Endothelial cell of umbilical vein (primary cell): ENCODE measurements around the gene PFDN5. TPM values are rescaled to one million over a fixed set of nuclear protein-coding genes. Genes with fewer than 3 reads are reported as not detected.

Experiments
- BruUV-seq: library from RNA; stranded (reverse); fragments of 400-500 nt; replicated peaks from 2 replicates; lab custom pipeline; 2021; lab: Mats Ljungman, UMichigan
- CTCF ChIA-PET: fragments of 300-600, 350-600 bp; sonication (Branson Sonifier 250); formaldehyde crosslinking; loops from one replicate; lab custom pipeline; 2021; ENCODE audit warnings: antibody characterized with exemption, inconsistent platforms; lab: Charles Lee
- POLR2A ChIA-PET: fragments of 300-600, 350-600 bp; sonication (Branson Sonifier 250); formaldehyde crosslinking; loops from one replicate; lab custom pipeline; 2021; ENCODE audit warnings: antibody characterized with exemption, inconsistent platforms; lab: Charles Lee
- DNase-seq: peaks from one replicate; pipeline ENCODE4 v3.0.0-alpha.2; 2011; ENCODE audit warnings: low read depth, low spot score
- FAIRE-seq: peaks from 2 replicates; lab custom pipeline; 2011; peaks lifted over from hg19 to GRCh38; lab: Jason Lieb, UNC
- H2AFZ ChIP-seq: 2 replicates; pipeline ENCODE4 v1.6.0; 2012; ENCODE audit warnings: low read depth, low read length, control low read depth, inconsistent platforms
- H3K27ac ChIP-seq: 2 replicates; pipeline ENCODE4 v1.5.1; 2011; ENCODE audit warnings: low read depth, mild to moderate bottlenecking, control low read depth, low read length, moderate library complexity; ENCODE audit not compliant: insufficient read depth
- H3K27me3 ChIP-seq, 2 experiments: 2 replicates each; pipeline versions ENCODE4 v1.6.0 to v1.6.1; 2011; ENCODE audit warnings: low read length in 2 of 2, mixed read lengths in 1 of 2; ENCODE audit not compliant: control insufficient read depth in 2 of 2, insufficient read depth in 2 of 2
- H3K36me3 ChIP-seq, 2 experiments: 2 replicates in 1 of 2; 3 replicates in 1 of 2; pipeline ENCODE4 v1.5.1; 2011; ENCODE audit warnings: low read length in 2 of 2, mild to moderate bottlenecking in 1 of 2, moderate library complexity in 1 of 2; ENCODE audit not compliant: control insufficient read depth in 2 of 2, insufficient read depth in 2 of 2; ENCODE audit errors: extremely low read depth in 1 of 2
- H3K4me1 ChIP-seq: 3 replicates; pipeline ENCODE4 v1.5.1; 2011; ENCODE audit warnings: mild to moderate bottlenecking, low read length; ENCODE audit not compliant: control insufficient read depth, insufficient read depth; ENCODE audit errors: extremely low read depth
- H3K4me2 ChIP-seq: 2 replicates; pipeline ENCODE4 v1.6.1; 2011; ENCODE audit warnings: low read length, control low read depth, mixed read lengths; ENCODE audit not compliant: insufficient read depth
- H3K4me3 ChIP-seq, 3 experiments: fragments of 200-600 bp in 1 of 3; sonication (generic), shearing (Covaris generic) in 1 of 3; replicated peaks in 1 of 3; 2 replicates each; pipeline ENCODE4 v1.5.1; 2011 to 2016; ENCODE audit warnings: control low read depth in 3 of 3, low read length in 3 of 3, mild to moderate bottlenecking in 2 of 3, inconsistent platforms in 1 of 3, low read depth in 1 of 3, moderate library complexity in 1 of 3; ENCODE audit not compliant: insufficient read depth in 1 of 3
- H3K79me2 ChIP-seq: 2 replicates; pipeline ENCODE4 v1.6.0; 2012; ENCODE audit warnings: low read length, inconsistent platforms; ENCODE audit not compliant: control insufficient read depth, insufficient read depth
- H3K9ac ChIP-seq: replicated peaks from 2 replicates; pipeline ENCODE3; 2011; ENCODE audit warnings: low read length, control low read depth; ENCODE audit not compliant: insufficient read depth; ENCODE audit errors: extremely low read depth
- H3K9me1 ChIP-seq: replicated peaks from 3 replicates; pipeline ENCODE4 v1.6.0; 2011; ENCODE audit warnings: mild to moderate bottlenecking, low read length; ENCODE audit not compliant: control insufficient read depth, insufficient read depth; ENCODE audit errors: extremely low read depth
- H3K9me3 ChIP-seq: replicated peaks from 2 replicates; pipeline ENCODE4 v1.5.1; 2012; ENCODE audit warnings: low read length, inconsistent platforms; ENCODE audit not compliant: control insufficient read depth, insufficient read depth
- H4K20me1 ChIP-seq: replicated peaks from 2 replicates; pipeline ENCODE3; 2011; ENCODE audit warnings: mild to moderate bottlenecking, low read length; ENCODE audit not compliant: control insufficient read depth, insufficient read depth; ENCODE audit errors: extremely low read depth
- CTCF ChIP-seq, 2 donors: IDR thresholded peaks; 1 replicate in 1 of 2; 2 replicates in 1 of 2; pipeline ENCODE4 v1.5.1; 2011; ENCODE audit warnings: low read length in 2 of 2, mild to moderate bottlenecking in 2 of 2, moderate library complexity in 2 of 2, control low read depth in 1 of 2, inconsistent platforms in 1 of 2, low read depth in 1 of 2; ENCODE audit not compliant: insufficient read depth in 1 of 2; ENCODE audit errors: extremely low read depth in 1 of 2
- EZH2 ChIP-seq: IDR thresholded peaks from 2 replicates; pipeline ENCODE4 v1.6.1; 2012; ENCODE audit warnings: borderline replicate concordance, low read depth, mild to moderate bottlenecking, moderate library complexity, low read length, inconsistent platforms; ENCODE audit not compliant: severe bottlenecking
- JUN ChIP-seq: IDR thresholded peaks from 2 replicates; pipeline ENCODE4 v1.6.1; 2011; ENCODE audit warnings: borderline replicate concordance, low read depth; ENCODE audit not compliant: insufficient read length, insufficient read depth
- MAX ChIP-seq: IDR thresholded peaks from 2 replicates; pipeline ENCODE4 v1.6.1; 2011; ENCODE audit not compliant: insufficient read depth, insufficient read length
- MYC ChIP-seq: IDR thresholded peaks from one replicate; pipeline ENCODE4 v1.6.1; 2011; ENCODE audit warnings: mild to moderate bottlenecking, low read depth, low read length
- POLR2A ChIP-seq: IDR thresholded peaks from 2 replicates; pipeline ENCODE4 v1.6.1; 2012; ENCODE audit warnings: low read depth, mild to moderate bottlenecking, control low read depth, low read length
- dilution Hi-C: fragments of 300-500 bp; cut with MboI; formaldehyde crosslinking; loops from one replicate; pipeline ENCODE4 v1.15.0; 2019; ENCODE audit warnings: low sequenced_read_pairs; ENCODE audit not compliant: extremely low pct_ligation_motif_present
- intact Hi-C: fragments of 100-400 bp; cut with micrococcal nuclease; formaldehyde crosslinking; loops from one replicate; pipeline ENCODE4 v1.10.0; 2022
- polyA plus RNA-seq, 4 experiments: library from polyadenylated mRNA; depleted of rRNA in 3 of 4; stranded (reverse) in 3 of 4; unstranded in 1 of 4; fragments of >200 nt; gene quantifications; 2 replicates each; pipeline versions ENCODE4 v1.2.1 to v1.2.3, GENCODE V29; 2011 to 2012; ENCODE audit warnings: missing spikeins in 1 of 4
- total RNA-seq: library from RNA; stranded (reverse); gene quantifications from 2 replicates; pipeline ENCODE4 v1.2.3, GENCODE V29; 2021

PFDN5 gene
- total and polyA plus RNA-seq, 2 donors (not counting 3 experiments of a cell fraction or from before 2014, with no cell fraction given): 301 to 745 TPM

- H3K9ac ChIP-seq: no peak overlapping the region
- intact Hi-C loops: loop anchor here (1.0 kb wide), 1 partner anchor 18 kb away; no protein-coding TSS in a partner anchor
- no peak overlapping the region for H3K4me2 ChIP-seq
- DNase-seq: peak; percentile 21
- H4K20me1 ChIP-seq: no peaks in the 10 kb centered on the region
- peaks cover 0 to 6% of the 10 kb centered on the region in 2 experiments for H3K27me3 ChIP-seq
- no peaks in the 10 kb centered on the region for H3K9me1 ChIP-seq
- H2AFZ ChIP-seq: no peak overlapping the region
- BruUV-seq: no TSS peak
- CTCF ChIA-PET: interaction anchor here (0.8 to 13.2 kb wide), 10 partner anchors 13 to 181 kb away, joined by 4 to 225 read pairs (median 6); no protein-coding TSS in a partner anchor
- no peak overlapping the region for H3K4me3 ChIP-seq
- no peaks in the 10 kb centered on the region for H3K9me3 ChIP-seq
- no peak overlapping the region for H3K27ac ChIP-seq
- dilution Hi-C loops: no loop called here
- peaks cover 11% of the 10 kb centered on the region for H3K4me1 ChIP-seq
- POLR2A ChIA-PET: no interaction called here
- H3K79me2 ChIP-seq: no peaks in the 10 kb centered on the region
- H3K36me3 ChIP-seq: no peaks in the 10 kb centered on the region
- FAIRE-seq: no peak
- TF ChIP-seq JUN (no peak), EZH2 (no peak), MYC (no peak), MAX (no peak), CTCF (IDR thresholded peaks at IDR 0.05; ENCODE audit: extremely low read depth in 1 of 2, insufficient read depth in 1 of 2, low read depth in 1 of 2, low read length in 2 of 2) (peak in 1 of 2 donors; percentile 27), POLR2A (no peak)
Measured at GRCh38 chr12:53327435-53328042, 32.2 kb downstream of the PFDN5 start.
